ENCODE results near the gene HUS1B. TPM values are rescaled to one million over a fixed set of nuclear protein-coding genes. Genes with fewer than 3 reads are reported as not detected.
"Not testable (repeated sequence)": the region's sequence is repeated elsewhere in the genome, so short reads cannot be mapped to it uniquely, and the experiment has no call there.

Gene HUS1B
- total RNA-seq: 1 to 10 TPM; 1.1 to 1.5 TPM

- H3K4me1 Mint-ChIP-seq (ENCODE audit: low read depth): peaks cover 50% of the 10 kb centered on the region
- H3K27ac Mint-ChIP-seq: no peak within 1 kb of the TSS
- POLR2A ChIA-PET: no interaction called here
- DNase-seq: no peak
- H3K4me3 Mint-ChIP-seq: no peak within 1 kb of the TSS
- intact Hi-C loops (cut with micrococcal nuclease): no loop called here
- peaks cover 25% of the 10 kb centered on the region for H3K36me3 Mint-ChIP-seq
- H3K27me3 Mint-ChIP-seq: no peaks in the 10 kb centered on the region
- peaks cover 4% of the 10 kb centered on the region for H3K9me3 Mint-ChIP-seq
- CTCF ChIA-PET: interaction anchor here (1.2 kb wide), 1 partner anchor 18 kb away, joined by 3 read pairs; no protein-coding TSS in a partner anchor
Observed at GRCh38 chr6:656460-657252, at the start of gene HUS1B. TSS of gene HUS1B (minus strand) at chr6:657100. CDS start at chr6:656944, 156 bp downstream.

GRCh38 chr6:706146-706545 is 49.2 kb upstream of the HUS1B start:
- no peak for DNase-seq
- Mint-ChIP-seq H3K4me3 (no peak overlapping the region), H3K27me3 (peaks cover 7% of the 10 kb centered on the region), H3K4me1 (ENCODE audit: low read depth) (peaks cover 15% of the 10 kb centered on the region), H3K9me3 (no peaks in the 10 kb centered on the region), H3K36me3 (no peaks in the 10 kb centered on the region), H3K27ac (no peak overlapping the region)
- intact Hi-C loops (cut with micrococcal nuclease): no loop called here
- CTCF ChIA-PET: interaction anchor here (8.7 kb wide), 1 partner anchor 15 kb away, joined by 42 read pairs; no protein-coding TSS in a partner anchor
- POLR2A ChIA-PET: interaction anchor here (0.6 kb wide), 1 partner anchor 65 kb away, joined by 3 read pairs; no protein-coding TSS in a partner anchor

GRCh38 chr6:705047-705446 is 48.1 kb upstream of the HUS1B start:
- Mint-ChIP-seq H3K36me3 (no peaks in the 10 kb centered on the region), H3K4me1 (ENCODE audit: low read depth) (peaks cover 7% of the 10 kb centered on the region), H3K9me3 (no peaks in the 10 kb centered on the region), H3K4me3 (no peak overlapping the region), H3K27ac (no peak overlapping the region), H3K27me3 (peaks cover 7% of the 10 kb centered on the region)
- DNase-seq: no peak
- intact Hi-C loops (cut with micrococcal nuclease): no loop called here
- ChIA-PET CTCF (interaction anchor here (0.7 to 8.7 kb wide), 2 partner anchors 17 to 239 kb away, joined by 3 to 42 read pairs; no protein-coding TSS in a partner anchor), POLR2A (no interaction called here)

GRCh38 chr6:704046-704445 is 47.1 kb upstream of the HUS1B start:
- intact Hi-C loops (cut with micrococcal nuclease): no loop called here
- no peak overlapping the region for H3K4me3 Mint-ChIP-seq
- ChIA-PET CTCF (interaction anchor here (1.1 to 8.7 kb wide), 4 partner anchors 7 to 111 kb away, joined by 3 to 42 read pairs (median 4); partner anchors contain the start of gene EXOC2), POLR2A (no interaction called here)
- H3K4me1 Mint-ChIP-seq (ENCODE audit: low read depth): no peaks in the 10 kb centered on the region
- DNase-seq: no peak
- H3K27ac Mint-ChIP-seq: no peak overlapping the region
- no peaks in the 10 kb centered on the region for H3K36me3 Mint-ChIP-seq
- peaks cover 7% of the 10 kb centered on the region for H3K27me3 Mint-ChIP-seq
- no peaks in the 10 kb centered on the region for H3K9me3 Mint-ChIP-seq

GRCh38 chr6:703552-703951 is 46.7 kb upstream of the HUS1B start:
- Mint-ChIP-seq H3K27me3 (peaks cover 7% of the 10 kb centered on the region), H3K9me3 (no peaks in the 10 kb centered on the region), H3K27ac (no peak overlapping the region), H3K4me1 (ENCODE audit: low read depth) (no peaks in the 10 kb centered on the region), H3K36me3 (no peaks in the 10 kb centered on the region), H3K4me3 (no peak overlapping the region)
- ChIA-PET POLR2A (no interaction called here), CTCF (interaction anchor here (1.1 to 8.7 kb wide), 5 partner anchors 8 to 110 kb away, joined by 3 to 42 read pairs (median 4); partner anchors contain the start of gene EXOC2)
- intact Hi-C loops (cut with micrococcal nuclease): no loop called here
- no peak for DNase-seq

GRCh38 chr6:701700-702479 is 45.0 kb upstream of the HUS1B start:
- Mint-ChIP-seq H3K27ac (no peak overlapping the region), H3K4me1 (ENCODE audit: low read depth) (no peaks in the 10 kb centered on the region), H3K36me3 (no peaks in the 10 kb centered on the region), H3K27me3 (peaks cover 1% of the 10 kb centered on the region), H3K9me3 (no peaks in the 10 kb centered on the region), H3K4me3 (no peak overlapping the region)
- POLR2A ChIA-PET: no interaction called here
- intact Hi-C loops (cut with micrococcal nuclease): no loop called here
- no peak for DNase-seq
- CTCF ChIA-PET: interaction anchor here (1.5 to 8.7 kb wide), 3 partner anchors 9 to 20 kb away, joined by 3 to 42 read pairs (median 5); no protein-coding TSS in a partner anchor

GRCh38 chr6:701215-701614 is 44.3 kb upstream of the HUS1B start:
- DNase-seq: no peak
- CTCF ChIA-PET: interaction anchor here (0.9 to 8.7 kb wide), 2 partner anchors 9 to 20 kb away, joined by 3 to 42 read pairs; no protein-coding TSS in a partner anchor
- Mint-ChIP-seq H3K27me3 (no peaks in the 10 kb centered on the region), H3K36me3 (no peaks in the 10 kb centered on the region), H3K4me3 (no peak overlapping the region), H3K9me3 (no peaks in the 10 kb centered on the region), H3K4me1 (ENCODE audit: low read depth) (no peaks in the 10 kb centered on the region), H3K27ac (no peak overlapping the region)
- POLR2A ChIA-PET: no interaction called here
- intact Hi-C loops (cut with micrococcal nuclease): no loop called here

- CTCF ChIA-PET: interaction anchor here (0.6 to 8.7 kb wide), 3 partner anchors 10 to 106 kb away, joined by 3 to 42 read pairs (median 3); no protein-coding TSS in a partner anchor
- DNase-seq: no peak
- intact Hi-C loops (cut with micrococcal nuclease): no loop called here
- Mint-ChIP-seq H3K4me1 (ENCODE audit: low read depth) (no peaks in the 10 kb centered on the region), H3K27me3 (no peaks in the 10 kb centered on the region), H3K36me3 (no peaks in the 10 kb centered on the region), H3K9me3 (no peaks in the 10 kb centered on the region), H3K27ac (no peak overlapping the region), H3K4me3 (no peak overlapping the region)
- POLR2A ChIA-PET: no interaction called here
Observed at GRCh38 chr6:700490-700889, 43.6 kb upstream of the HUS1B start.

GRCh38 chr6:699319-699718 is 42.4 kb upstream of the HUS1B start:
- ChIA-PET CTCF (interaction anchor here (1.0 kb wide), 1 partner anchor 88 kb away, joined by 3 read pairs; no protein-coding TSS in a partner anchor), POLR2A (no interaction called here)
- Mint-ChIP-seq H3K4me3 (no peak overlapping the region), H3K27ac (no peak overlapping the region), H3K36me3 (no peaks in the 10 kb centered on the region), H3K4me1 (ENCODE audit: low read depth) (no peaks in the 10 kb centered on the region), H3K27me3 (no peaks in the 10 kb centered on the region), H3K9me3 (no peaks in the 10 kb centered on the region)
- intact Hi-C loops (cut with micrococcal nuclease): no loop called here
- no peak for DNase-seq

GRCh38 chr6:694431-695126 is 37.7 kb upstream of the HUS1B start:
- H3K27ac Mint-ChIP-seq; POLR2A ChIA-PET; H3K9me3 Mint-ChIP-seq; intact Hi-C loops (cut with micrococcal nuclease); H3K36me3 Mint-ChIP-seq; H3K4me3 Mint-ChIP-seq; DNase-seq; H3K27me3 Mint-ChIP-seq: not testable (repeated sequence)
- H3K4me1 Mint-ChIP-seq (ENCODE audit: low read depth): peaks cover 27% of the 10 kb centered on the region
- CTCF ChIA-PET: interaction anchor here (1.1 to 2.9 kb wide), 2 partner anchors 13 to 27 kb away, joined by 3 to 8 read pairs; no protein-coding TSS in a partner anchor

GRCh38 chr6:693723-694009 is 36.8 kb upstream of the HUS1B start:
- Mint-ChIP-seq H3K4me1 (ENCODE audit: low read depth) (peaks cover 33% of the 10 kb centered on the region), H3K27me3 (no peaks in the 10 kb centered on the region), H3K4me3 (peak overlapping the region; percentile 95), H3K36me3 (peaks cover 3% of the 10 kb centered on the region), H3K27ac (no peak overlapping the region), H3K9me3 (no peaks in the 10 kb centered on the region)
- DNase-seq: no peak
- ChIA-PET CTCF (interaction anchor here (1.3 to 2.9 kb wide), 2 partner anchors 10 to 28 kb away, joined by 4 to 8 read pairs; no protein-coding TSS in a partner anchor), POLR2A (interaction anchor here (1.6 to 2.5 kb wide), 2 partner anchors 14 to 18 kb away, joined by 4 to 13 read pairs; no protein-coding TSS in a partner anchor)
- intact Hi-C loops (cut with micrococcal nuclease): loop anchor here (1.0 to 2.0 kb wide), 2 partner anchors 8 to 17 kb away; no protein-coding TSS in a partner anchor

Measured in activated CD4-positive, alpha-beta memory T cell treated with anti-CD3 and anti-CD28 coated beads for 36 hours (primary cell).